Tibial nerve (tissue), 4 donors: ENCODE data around the gene PDCL3.

Experiments used
- EP300 ChIP-seq, 2 donors: sonication (generic); formaldehyde crosslinking; IDR thresholded peaks; one replicate each; pipeline ENCODE4 v1.6.1; 2017; ENCODE audit warnings: antibody characterized with exemption in 2 of 2, mild to moderate bottlenecking in 1 of 2
- POLR2A ChIP-seq, 2 donors: fragments of 450-650 bp; IDR thresholded peaks; one replicate each; pipeline ENCODE4 v1.6.1; 2017; ENCODE audit warnings: antibody characterized with exemption in 2 of 2, mild to moderate bottlenecking in 2 of 2, moderate library complexity in 2 of 2
- TF ChIP-seq, protein P1 (sequence below), 5 experiments: fragments of 200-600 bp in 3 of 5; fragments of 450-650 bp in 2 of 5; sonication (generic) in 3 of 5; IDR thresholded peaks; one replicate each; pipeline ENCODE4 v1.5.1; 2016 to 2019; ENCODE audit warnings: antibody characterized with exemption in 5 of 5, mild to moderate bottlenecking in 3 of 5, moderate library complexity in 2 of 5

DNA sequence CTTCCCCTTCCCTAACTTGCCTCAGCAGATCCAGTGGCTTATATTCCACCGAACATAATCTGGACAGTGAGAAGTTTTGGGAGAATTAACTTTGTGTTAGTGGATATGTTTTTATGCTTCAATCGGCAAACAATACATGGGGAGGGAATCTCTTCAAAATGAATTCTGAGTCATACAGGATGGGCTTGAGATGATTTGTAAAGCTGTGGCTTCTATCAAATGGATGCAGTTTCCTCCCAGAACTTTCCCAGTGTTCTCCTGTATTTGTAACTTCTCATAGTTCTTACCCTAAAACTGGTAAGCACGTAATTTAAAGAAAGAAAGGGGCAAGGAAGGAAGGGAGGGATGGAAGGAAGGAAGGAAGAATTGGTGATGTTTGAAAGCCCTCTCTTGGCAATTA, 36.8 kb downstream of the PDCL3 start:
- TF ChIP-seq, protein P1, sequence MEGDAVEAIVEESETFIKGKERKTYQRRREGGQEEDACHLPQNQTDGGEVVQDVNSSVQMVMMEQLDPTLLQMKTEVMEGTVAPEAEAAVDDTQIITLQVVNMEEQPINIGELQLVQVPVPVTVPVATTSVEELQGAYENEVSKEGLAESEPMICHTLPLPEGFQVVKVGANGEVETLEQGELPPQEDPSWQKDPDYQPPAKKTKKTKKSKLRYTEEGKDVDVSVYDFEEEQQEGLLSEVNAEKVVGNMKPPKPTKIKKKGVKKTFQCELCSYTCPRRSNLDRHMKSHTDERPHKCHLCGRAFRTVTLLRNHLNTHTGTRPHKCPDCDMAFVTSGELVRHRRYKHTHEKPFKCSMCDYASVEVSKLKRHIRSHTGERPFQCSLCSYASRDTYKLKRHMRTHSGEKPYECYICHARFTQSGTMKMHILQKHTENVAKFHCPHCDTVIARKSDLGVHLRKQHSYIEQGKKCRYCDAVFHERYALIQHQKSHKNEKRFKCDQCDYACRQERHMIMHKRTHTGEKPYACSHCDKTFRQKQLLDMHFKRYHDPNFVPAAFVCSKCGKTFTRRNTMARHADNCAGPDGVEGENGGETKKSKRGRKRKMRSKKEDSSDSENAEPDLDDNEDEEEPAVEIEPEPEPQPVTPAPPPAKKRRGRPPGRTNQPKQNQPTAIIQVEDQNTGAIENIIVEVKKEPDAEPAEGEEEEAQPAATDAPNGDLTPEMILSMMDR (IDR thresholded peaks at IDR 0.05): no peak
- TF ChIP-seq POLR2A (IDR thresholded peaks at IDR 0.05) (no peak), EP300 (IDR thresholded peaks at IDR 0.05) (no peak)
